HEK293 (cell line): Measurements from ENCODE around the gene ACBD3.
A peak's percentile ranks its signal among the peaks of the same experiment; 100 is the strongest.

ENCODE experiments used
- EGR2 ChIP-seq: fragments of 450-650 bp; formaldehyde crosslinking; IDR thresholded peaks from 2 replicates; pipeline ENCODE4 v1.5.1; 2016; ENCODE audit warnings: low read depth, missing biosample characterization, missing genetic modification characterization
- GFI1B ChIP-seq: fragments of 450-650 bp; formaldehyde crosslinking; IDR thresholded peaks from 2 replicates; pipeline ENCODE4 v1.5.1; 2016; ENCODE audit warnings: missing biosample characterization, missing genetic modification characterization
- GLIS1 ChIP-seq: fragments of 450-650 bp; formaldehyde crosslinking; IDR thresholded peaks from 2 replicates; pipeline ENCODE4 v1.5.1; 2016; ENCODE audit warnings: missing biosample characterization, missing genetic modification characterization
- GLIS2 ChIP-seq: fragments of 450-650 bp; formaldehyde crosslinking; IDR thresholded peaks from 2 replicates; pipeline ENCODE4 v1.5.1; 2016; ENCODE audit warnings: missing biosample characterization, missing genetic modification characterization
- OSR2 ChIP-seq: fragments of 450-650 bp; formaldehyde crosslinking; IDR thresholded peaks from 2 replicates; pipeline ENCODE4 v1.5.1; 2016; ENCODE audit warnings: missing biosample characterization, missing genetic modification characterization
- ZBTB17 ChIP-seq: fragments of 450-650 bp; formaldehyde crosslinking; IDR thresholded peaks from 2 replicates; pipeline ENCODE4 v1.5.1; 2016; ENCODE audit warnings: missing biosample characterization, missing genetic modification characterization
- ZBTB48 ChIP-seq: fragments of 450-650 bp; formaldehyde crosslinking; IDR thresholded peaks from 2 replicates; pipeline ENCODE4 v1.5.1; 2016; ENCODE audit warnings: missing biosample characterization, missing genetic modification characterization
- ZEB2 ChIP-seq: fragments of 450-650 bp; formaldehyde crosslinking; IDR thresholded peaks from 2 replicates; pipeline ENCODE4 v1.5.1; 2016; ENCODE audit warnings: missing biosample characterization, missing genetic modification characterization
- ZNF174 ChIP-seq: fragments of 450-650 bp; formaldehyde crosslinking; IDR thresholded peaks from 2 replicates; pipeline ENCODE4 v1.5.0; 2017; ENCODE audit warnings: missing biosample characterization, mild to moderate bottlenecking, missing genetic modification characterization
- ZNF324 ChIP-seq: fragments of 450-650 bp; formaldehyde crosslinking; IDR thresholded peaks from 2 replicates; pipeline ENCODE4 v1.5.1; 2016; ENCODE audit warnings: missing biosample characterization, missing genetic modification characterization
- ZNF501 ChIP-seq: fragments of 450-650 bp; formaldehyde crosslinking; IDR thresholded peaks from 2 replicates; pipeline ENCODE4 v1.5.1; 2016; ENCODE audit warnings: missing biosample characterization, missing genetic modification characterization
- ZNF521 ChIP-seq: fragments of 450-650 bp; formaldehyde crosslinking; IDR thresholded peaks from 2 replicates; pipeline ENCODE4 v1.5.1; 2017; ENCODE audit warnings: missing biosample characterization, mild to moderate bottlenecking, missing genetic modification characterization
- ZNF558 ChIP-seq: fragments of 450-650 bp; formaldehyde crosslinking; IDR thresholded peaks from 2 replicates; pipeline ENCODE4 v1.5.1; 2016; ENCODE audit warnings: missing biosample characterization, missing genetic modification characterization
- ZNF843 ChIP-seq: fragments of 450-650 bp; formaldehyde crosslinking; IDR thresholded peaks from 2 replicates; pipeline ENCODE4 v1.5.1; 2016; ENCODE audit warnings: missing biosample characterization, missing genetic modification characterization
- TF ChIP-seq, protein P1 (sequence below): fragments of 450-650 bp; formaldehyde crosslinking; IDR thresholded peaks from 2 replicates; pipeline ENCODE4 v1.5.1; 2016; ENCODE audit warnings: missing biosample characterization, missing genetic modification characterization
- TF ChIP-seq, protein P2 (sequence below): fragments of 450-650 bp; formaldehyde crosslinking; optimal IDR thresholded peaks from 2 replicates; pipeline ENCODE3; 2016; ENCODE audit warnings: missing biosample characterization, mild to moderate bottlenecking, missing genetic modification characterization
- TF ChIP-seq, protein P3 (sequence below): fragments of 450-650 bp; formaldehyde crosslinking; IDR thresholded peaks from 2 replicates; pipeline ENCODE4 v1.5.1; 2016; ENCODE audit warnings: missing biosample characterization, missing genetic modification characterization
- TF ChIP-seq, protein P4 (sequence below): fragments of 450-650 bp; formaldehyde crosslinking; IDR thresholded peaks from 2 replicates; pipeline ENCODE4 v1.5.1; 2016; ENCODE audit warnings: missing biosample characterization, missing genetic modification characterization
- TF ChIP-seq, protein P5 (sequence below): fragments of 450-650 bp; formaldehyde crosslinking; IDR thresholded peaks from 2 replicates; pipeline ENCODE4 v1.5.1; 2016; ENCODE audit warnings: missing biosample characterization, missing genetic modification characterization

ACBD3 gene

DNA sequence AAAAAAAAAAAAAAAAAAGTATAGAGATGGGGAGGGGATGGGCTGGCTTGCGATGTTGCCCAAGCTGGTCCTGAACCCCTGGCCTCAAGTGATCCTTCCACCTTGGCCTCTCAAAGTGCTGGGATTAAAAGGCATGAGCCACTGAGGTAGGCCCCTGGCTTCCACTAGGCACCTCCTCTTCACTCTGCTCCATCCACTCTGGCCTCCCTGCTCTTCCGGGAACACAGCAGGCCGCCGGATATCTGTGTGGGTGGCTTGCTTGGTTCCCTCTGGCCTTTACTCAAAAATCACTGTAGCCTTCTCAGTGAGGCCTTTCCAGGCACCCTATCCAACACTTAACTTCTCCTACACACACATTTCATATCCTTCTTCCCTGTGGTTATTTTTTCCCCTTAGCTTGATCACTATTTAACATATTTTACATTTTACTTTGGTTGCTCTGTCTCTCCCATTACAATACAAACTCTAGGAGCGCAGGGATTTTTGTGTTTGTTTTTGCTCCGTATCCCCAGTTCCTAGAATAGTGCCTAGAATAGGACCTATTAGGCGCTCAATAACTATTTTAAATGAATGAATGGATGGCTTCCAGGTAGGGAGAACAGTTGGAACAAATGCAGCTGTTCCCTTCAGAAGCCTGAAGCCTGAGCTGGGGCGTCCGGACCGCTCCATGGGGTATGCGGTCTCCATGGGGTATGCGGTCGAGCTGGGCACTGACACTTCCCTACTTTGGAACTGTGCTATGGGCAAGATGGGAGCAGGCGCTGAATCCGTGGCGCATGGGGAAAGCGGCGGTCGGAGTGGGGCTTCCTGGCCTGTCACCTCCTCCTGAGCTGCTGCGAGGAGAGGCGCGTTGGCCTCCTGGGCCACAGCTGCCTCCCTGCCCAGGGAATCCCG lies 77.4 kb downstream of the ACBD3 start (continued):
- TF ChIP-seq ZBTB17 (peak; percentile 95), ZNF558 (tag by site-specific recombination) (no peak), GLIS2 (peak; percentile 79), GFI1B (tag by site-specific recombination) (peak; percentile 71), ZEB2 (tag by site-specific recombination) (peak; percentile 39), ZNF843 (tag by site-specific recombination) (no peak), ZBTB48 (tag by site-specific recombination) (peak; percentile 64), EGR2 (tag by site-specific recombination) (peak; percentile 80), ZNF324 (tag by site-specific recombination) (0 out of 2 replicates have a peak, but pooled peaks have one; percentile 21), ZNF501 (tag by site-specific recombination) (peak; percentile 79), ZNF174 (no peak), OSR2 (peak; percentile 56; the same call in 1 of the 2 replicates), GLIS1 (tag by site-specific recombination) (peak; percentile 46), ZNF521 (tag by site-specific recombination) (no peak)
- TF ChIP-seq, protein P1, sequence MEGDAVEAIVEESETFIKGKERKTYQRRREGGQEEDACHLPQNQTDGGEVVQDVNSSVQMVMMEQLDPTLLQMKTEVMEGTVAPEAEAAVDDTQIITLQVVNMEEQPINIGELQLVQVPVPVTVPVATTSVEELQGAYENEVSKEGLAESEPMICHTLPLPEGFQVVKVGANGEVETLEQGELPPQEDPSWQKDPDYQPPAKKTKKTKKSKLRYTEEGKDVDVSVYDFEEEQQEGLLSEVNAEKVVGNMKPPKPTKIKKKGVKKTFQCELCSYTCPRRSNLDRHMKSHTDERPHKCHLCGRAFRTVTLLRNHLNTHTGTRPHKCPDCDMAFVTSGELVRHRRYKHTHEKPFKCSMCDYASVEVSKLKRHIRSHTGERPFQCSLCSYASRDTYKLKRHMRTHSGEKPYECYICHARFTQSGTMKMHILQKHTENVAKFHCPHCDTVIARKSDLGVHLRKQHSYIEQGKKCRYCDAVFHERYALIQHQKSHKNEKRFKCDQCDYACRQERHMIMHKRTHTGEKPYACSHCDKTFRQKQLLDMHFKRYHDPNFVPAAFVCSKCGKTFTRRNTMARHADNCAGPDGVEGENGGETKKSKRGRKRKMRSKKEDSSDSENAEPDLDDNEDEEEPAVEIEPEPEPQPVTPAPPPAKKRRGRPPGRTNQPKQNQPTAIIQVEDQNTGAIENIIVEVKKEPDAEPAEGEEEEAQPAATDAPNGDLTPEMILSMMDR (tag by site-specific recombination) = peak; percentile 6; the same call in 1 of the 2 replicates
- TF ChIP-seq, protein P2, sequence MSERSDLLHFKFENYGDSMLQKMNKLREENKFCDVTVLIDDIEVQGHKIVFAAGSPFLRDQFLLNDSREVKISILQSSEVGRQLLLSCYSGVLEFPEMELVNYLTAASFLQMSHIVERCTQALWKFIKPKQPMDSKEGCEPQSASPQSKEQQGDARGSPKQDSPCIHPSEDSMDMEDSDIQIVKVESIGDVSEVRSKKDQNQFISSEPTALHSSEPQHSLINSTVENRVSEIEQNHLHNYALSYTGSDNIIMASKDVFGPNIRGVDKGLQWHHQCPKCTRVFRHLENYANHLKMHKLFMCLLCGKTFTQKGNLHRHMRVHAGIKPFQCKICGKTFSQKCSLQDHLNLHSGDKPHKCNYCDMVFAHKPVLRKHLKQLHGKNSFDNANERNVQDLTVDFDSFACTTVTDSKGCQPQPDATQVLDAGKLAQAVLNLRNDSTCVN (tag by site-specific recombination) = peak; percentile 9
- TF ChIP-seq, protein P3, sequence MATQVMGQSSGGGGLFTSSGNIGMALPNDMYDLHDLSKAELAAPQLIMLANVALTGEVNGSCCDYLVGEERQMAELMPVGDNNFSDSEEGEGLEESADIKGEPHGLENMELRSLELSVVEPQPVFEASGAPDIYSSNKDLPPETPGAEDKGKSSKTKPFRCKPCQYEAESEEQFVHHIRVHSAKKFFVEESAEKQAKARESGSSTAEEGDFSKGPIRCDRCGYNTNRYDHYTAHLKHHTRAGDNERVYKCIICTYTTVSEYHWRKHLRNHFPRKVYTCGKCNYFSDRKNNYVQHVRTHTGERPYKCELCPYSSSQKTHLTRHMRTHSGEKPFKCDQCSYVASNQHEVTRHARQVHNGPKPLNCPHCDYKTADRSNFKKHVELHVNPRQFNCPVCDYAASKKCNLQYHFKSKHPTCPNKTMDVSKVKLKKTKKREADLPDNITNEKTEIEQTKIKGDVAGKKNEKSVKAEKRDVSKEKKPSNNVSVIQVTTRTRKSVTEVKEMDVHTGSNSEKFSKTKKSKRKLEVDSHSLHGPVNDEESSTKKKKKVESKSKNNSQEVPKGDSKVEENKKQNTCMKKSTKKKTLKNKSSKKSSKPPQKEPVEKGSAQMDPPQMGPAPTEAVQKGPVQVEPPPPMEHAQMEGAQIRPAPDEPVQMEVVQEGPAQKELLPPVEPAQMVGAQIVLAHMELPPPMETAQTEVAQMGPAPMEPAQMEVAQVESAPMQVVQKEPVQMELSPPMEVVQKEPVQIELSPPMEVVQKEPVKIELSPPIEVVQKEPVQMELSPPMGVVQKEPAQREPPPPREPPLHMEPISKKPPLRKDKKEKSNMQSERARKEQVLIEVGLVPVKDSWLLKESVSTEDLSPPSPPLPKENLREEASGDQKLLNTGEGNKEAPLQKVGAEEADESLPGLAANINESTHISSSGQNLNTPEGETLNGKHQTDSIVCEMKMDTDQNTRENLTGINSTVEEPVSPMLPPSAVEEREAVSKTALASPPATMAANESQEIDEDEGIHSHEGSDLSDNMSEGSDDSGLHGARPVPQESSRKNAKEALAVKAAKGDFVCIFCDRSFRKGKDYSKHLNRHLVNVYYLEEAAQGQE (tag by site-specific recombination) = 0 out of 2 replicates have a peak, but pooled peaks have one; percentile 8
- TF ChIP-seq, protein P4, sequence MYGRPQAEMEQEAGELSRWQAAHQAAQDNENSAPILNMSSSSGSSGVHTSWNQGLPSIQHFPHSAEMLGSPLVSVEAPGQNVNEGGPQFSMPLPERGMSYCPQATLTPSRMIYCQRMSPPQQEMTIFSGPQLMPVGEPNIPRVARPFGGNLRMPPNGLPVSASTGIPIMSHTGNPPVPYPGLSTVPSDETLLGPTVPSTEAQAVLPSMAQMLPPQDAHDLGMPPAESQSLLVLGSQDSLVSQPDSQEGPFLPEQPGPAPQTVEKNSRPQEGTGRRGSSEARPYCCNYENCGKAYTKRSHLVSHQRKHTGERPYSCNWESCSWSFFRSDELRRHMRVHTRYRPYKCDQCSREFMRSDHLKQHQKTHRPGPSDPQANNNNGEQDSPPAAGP (tag by site-specific recombination) = 0 out of 2 replicates have a peak, but pooled peaks have one; percentile 34
- TF ChIP-seq, protein P5, sequence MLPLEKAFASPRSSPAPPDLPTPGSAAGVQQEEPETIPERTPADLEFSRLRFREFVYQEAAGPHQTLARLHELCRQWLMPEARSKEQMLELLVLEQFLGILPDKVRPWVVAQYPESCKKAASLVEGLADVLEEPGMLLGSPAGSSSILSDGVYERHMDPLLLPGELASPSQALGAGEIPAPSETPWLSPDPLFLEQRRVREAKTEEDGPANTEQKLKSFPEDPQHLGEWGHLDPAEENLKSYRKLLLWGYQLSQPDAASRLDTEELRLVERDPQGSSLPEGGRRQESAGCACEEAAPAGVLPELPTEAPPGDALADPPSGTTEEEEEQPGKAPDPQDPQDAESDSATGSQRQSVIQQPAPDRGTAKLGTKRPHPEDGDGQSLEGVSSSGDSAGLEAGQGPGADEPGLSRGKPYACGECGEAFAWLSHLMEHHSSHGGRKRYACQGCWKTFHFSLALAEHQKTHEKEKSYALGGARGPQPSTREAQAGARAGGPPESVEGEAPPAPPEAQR (tag by site-specific recombination) = no peak
- TF ChIP-seq, all 188 proteins: peak for 29
